GM23248 (cell line): ENCODE results near the gene TSPAN17.

Experiments used
- EZH2 ChIP-seq: fragments of 200-600 bp; sonication (generic); IDR thresholded peaks from 2 replicates; pipeline ENCODE4 v1.6.1; 2018; ENCODE audit warnings: antibody characterized with exemption, mild to moderate bottlenecking; ENCODE audit not compliant: insufficient read depth, poor library complexity, severe bottlenecking
- EZH2phosphoT487 ChIP-seq: fragments of 200-600 bp; sonication (generic); IDR thresholded peaks from 2 replicates; pipeline ENCODE4 v1.6.1; 2018; ENCODE audit warnings: antibody characterized with exemption, moderate library complexity, mild to moderate bottlenecking, low read depth; ENCODE audit not compliant: insufficient read depth

DNA sequence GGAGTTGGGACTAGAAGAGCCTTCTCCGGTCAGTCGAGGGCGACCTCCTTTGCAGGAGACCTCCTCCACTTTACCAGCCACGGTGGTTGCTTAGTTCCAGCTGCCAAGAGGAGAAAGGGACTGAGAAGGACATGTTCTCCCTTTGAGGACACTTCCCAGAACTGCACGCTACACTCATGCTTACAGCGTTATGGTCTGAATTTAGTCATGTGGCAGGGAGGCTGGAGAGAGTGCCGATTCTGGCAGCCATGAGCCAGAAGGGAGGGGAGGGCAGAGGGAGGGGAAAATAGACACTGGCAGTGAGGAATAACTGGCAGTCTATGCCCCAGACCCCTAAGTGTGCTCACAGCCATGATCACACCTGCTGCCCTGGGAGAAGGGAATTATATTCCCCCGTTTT lies 47.8 kb downstream of the TSPAN17 start:
- no peak for TF ChIP-seq EZH2
- no peak for TF ChIP-seq EZH2phosphoT487
